HG03442 (cell line): ENCODE measurements around the gene ZNF436.
A peak's percentile ranks its signal among the peaks of the same experiment; 100 is the strongest.
"Not testable (repeated sequence)": the region's sequence is repeated elsewhere in the genome, so short reads cannot be mapped to it uniquely, and the experiment has no call there.

Experiments used
- ATAC-seq: cut with Tn5 transposase; IDR thresholded peaks from one replicate; pipeline ENCODE4 v1.9.1; 2021; ENCODE audit warnings: mild to moderate bottlenecking, moderate library complexity; ENCODE audit not compliant: unreplicated experiment

The ZNF436 gene

DNA sequence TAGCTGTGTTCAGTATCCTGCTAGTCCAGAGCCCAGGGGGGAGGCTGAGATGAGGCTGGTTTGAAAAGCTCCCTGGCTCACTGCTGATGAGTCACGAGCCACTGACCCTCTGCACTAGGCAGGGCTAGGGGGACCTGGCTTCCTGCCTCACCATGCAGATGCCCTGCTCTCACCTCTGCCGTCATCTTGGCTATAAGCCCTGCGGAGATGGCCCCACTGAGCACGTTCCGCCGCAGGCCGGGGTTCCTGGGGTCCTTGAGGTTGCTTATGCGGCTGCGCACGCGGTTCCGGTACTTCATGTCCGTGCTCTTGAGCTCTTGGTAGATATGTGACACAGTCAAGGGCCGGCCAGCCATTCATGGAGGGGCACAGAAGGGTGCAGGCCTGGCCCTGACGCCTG, 24.1 kb upstream of the ZNF436 start:
- no peak for ATAC-seq

DNA sequence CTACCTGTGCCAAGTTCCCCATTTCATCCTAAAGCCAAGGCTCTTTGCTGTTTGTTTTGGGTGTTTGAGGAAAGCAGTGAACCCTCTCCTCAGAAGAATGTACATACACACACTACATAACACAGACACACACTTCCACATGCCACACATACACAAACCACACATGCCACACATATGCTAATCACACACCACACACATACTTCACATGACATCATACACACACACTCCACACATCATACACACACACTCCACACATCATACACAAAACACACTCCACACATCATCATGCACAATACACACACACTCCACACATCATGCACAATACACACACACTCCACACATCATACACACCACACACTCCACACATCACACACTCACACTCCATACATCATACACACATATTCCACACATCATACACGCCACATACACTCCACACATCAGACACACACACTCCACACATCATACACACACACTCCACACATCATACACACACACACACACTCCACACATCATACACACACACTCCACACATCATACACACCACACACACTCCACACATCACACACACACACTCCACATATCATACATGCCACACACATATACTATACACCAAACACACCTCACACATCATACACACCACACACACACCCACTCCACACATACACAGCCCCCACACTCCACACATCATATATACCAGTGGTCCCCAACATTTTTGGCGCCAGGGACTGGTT, 22.7 kb upstream of the ZNF436 start:
- no peak for ATAC-seq

- no peak for ATAC-seq
Measured at GRCh38 chr1:23389837-23390321, 20.2 kb upstream of the ZNF436 start.

DNA sequence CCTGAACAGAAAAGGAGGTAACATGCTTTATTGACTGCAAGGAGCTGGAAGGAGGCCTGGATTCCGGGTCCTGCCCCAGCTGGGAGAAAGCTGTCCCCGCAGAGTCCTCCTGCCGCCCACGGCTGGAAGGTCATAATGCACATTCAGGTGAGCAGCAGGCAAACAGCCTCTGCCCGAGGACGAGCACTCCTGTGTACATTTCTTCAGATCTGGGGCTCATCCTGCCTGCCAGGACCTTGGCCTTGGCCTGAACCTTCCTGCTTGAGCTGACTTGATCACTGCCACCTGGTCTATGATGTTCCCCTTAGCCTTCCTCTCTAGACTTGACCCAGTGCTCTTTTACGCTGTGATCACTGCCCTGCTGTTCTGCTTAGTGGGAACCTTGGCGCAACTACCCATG, 17.9 kb upstream of the ZNF436 start:
- no peak for ATAC-seq

DNA sequence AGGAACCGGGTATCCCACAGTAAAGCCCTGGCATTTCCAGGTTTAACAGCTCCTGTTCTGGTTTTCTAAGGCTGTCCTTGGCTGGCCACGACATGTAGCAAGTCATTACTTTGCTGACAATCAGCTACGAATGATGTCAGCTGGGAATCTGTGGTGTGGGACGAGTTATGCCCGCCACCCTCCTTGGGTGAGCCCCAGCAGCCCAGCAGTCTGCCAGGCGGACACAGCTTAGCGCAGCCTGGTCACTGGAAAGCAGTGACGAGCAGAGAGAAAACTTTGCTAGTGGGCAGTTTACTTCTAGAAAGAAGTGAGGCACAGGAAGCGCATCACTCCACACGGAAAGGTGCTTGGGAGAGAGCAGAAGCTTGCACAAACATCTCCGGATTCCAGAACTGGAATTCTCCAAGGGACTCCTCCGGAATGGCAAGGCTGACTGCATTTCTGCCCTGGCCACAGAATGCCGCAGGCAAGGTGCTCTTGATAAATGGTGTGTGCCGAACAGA, 15.5 kb upstream of the ZNF436 start:
- no peak for ATAC-seq

DNA sequence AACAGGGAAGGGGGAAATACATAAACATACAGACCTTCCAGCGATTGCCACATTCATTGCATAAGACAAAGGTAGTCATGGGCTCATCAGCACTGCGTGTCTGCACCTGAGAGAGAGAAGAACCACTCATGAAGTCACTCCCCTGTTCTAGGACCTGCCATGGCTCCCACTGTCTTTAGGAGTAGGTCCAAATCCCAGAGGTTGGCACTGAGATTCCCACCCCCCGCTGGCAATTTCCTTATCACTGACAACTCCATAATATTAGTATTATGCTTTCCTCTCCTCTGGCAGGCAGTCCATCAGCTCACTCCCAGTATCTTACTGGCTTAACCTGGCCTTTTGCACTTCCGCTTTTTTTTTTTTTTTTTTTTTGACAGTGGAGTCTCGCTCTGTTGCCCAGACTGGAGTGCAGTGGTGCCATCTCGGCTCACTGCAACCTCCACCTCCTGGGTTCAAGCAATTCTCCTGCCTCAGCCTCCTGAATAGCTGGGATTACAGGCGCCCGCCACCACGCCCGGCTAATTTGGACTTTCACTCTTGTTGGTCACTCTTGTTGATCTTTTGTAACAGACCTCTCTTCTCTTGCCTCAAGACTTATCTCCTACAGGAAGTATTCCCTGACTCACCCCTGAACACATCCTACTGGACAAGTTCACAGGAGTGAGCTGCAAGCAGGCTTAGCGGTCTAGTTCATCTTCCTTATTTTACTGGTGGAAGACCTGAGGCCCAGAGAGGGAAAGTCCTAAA, 14.8 kb upstream of the ZNF436 start:
- ATAC-seq, result no peak

- no peak for ATAC-seq
Measured at GRCh38 chr1:23383577-23384311, 14.1 kb upstream of the ZNF436 start.

DNA sequence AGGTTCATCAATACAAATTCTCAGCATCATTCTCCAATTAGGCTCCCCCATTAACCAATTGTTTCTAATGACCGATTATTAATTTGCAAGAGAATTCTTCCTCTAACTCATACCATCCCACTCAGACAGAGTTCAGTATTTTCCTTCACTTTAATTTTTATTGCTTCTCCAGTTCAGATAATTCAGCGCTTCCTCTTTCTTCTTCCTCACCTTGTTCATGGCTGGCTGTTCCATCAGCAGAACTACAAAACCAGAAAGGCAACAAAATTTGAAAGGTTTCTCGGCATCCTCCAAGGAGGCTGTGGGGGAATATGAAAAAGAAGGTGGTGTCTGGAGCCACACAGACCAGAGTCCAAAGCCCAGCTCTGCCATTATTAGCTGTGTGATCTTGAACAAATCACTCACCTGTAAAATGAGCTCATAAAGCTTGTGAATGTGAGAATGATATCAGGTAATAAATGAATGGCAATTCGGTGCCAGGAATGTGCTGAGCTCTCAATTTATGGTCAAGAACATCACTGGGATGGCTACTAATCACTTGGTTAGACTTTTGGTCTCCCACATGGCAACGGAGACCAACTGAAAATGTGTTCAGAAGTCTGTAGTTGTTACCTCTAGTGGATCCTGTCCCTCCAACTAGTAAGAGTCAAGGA, 11.7 kb upstream of the ZNF436 start:
- no peak for ATAC-seq

DNA sequence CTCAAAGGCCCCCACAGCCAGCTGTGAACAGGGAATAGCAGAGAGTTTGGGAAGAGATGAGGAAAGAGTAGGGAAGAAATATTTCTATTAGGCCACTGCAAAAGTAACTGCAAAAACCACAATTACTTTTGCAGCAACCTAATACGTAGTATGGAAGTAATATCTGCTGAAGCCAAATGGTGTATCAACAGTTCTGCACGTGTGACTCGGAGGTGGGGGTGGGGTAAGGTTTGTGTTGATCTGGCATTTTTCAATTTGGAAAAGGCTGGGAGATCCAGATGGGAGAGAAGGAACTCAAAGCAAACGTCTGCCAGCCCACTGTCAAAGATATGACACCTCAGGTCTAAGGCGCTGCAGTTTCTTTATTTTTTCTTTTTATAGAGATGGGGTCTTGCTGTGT, 11.1 kb upstream of the ZNF436 start:
- ATAC-seq, result no peak

- ATAC-seq, result not testable (repeated sequence)
Measured at GRCh38 chr1:23380236-23380635, 10.6 kb upstream of the ZNF436 start.

GRCh38 chr1:23376890-23377811, 7.5 kb upstream of the ZNF436 start:
- no peak for ATAC-seq

GRCh38 chr1:23374079-23374735, 4.6 kb upstream of the ZNF436 start:
- ATAC-seq, result not testable (repeated sequence)

- no peak for ATAC-seq
Measured at GRCh38 chr1:23371987-23372880, 2.6 kb upstream of the ZNF436 start.

DNA sequence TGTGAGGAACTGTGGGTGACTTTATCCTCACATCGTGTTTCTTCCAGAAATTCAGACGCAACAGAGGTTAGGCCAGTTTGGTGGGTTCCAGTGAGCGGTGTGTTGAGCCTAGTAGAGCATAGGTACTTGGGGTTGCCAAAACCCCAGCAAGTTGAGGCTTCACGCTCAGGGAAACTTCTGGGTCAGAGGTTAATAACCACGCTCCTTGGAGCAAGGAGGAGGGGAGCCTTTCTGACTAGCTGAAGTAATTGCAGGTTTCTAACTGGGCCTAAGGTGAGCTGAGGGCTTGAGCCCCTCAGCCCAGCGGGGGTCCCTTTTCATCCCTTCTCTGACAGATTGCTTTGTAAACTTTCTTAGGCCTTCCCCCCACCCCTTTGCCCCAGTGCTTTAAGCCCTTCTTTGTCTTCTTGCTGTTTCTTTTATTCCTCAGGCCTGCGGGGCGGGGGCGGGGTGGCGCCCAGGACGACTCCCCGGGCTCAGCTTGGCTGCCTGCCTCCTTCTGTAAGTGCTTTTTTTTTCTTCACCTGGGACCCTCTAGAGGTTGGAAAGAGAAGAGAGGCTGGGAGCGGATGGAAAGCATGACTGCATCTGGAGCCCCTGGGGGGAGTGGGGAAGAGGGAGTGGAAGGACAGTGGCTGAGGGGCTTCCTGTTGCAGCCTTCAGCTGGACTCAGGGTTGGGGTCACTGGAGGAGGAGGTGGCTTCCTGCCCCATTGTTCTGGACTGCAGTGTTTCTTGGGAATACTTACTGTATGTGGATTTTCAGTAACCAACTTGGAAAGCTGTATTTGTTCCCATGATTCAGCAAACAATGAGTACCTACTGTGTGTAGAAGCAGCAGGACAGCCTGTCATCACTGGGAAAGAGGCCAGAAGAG, 1.3 kb upstream of the ZNF436 start:
- no peak for ATAC-seq

DNA sequence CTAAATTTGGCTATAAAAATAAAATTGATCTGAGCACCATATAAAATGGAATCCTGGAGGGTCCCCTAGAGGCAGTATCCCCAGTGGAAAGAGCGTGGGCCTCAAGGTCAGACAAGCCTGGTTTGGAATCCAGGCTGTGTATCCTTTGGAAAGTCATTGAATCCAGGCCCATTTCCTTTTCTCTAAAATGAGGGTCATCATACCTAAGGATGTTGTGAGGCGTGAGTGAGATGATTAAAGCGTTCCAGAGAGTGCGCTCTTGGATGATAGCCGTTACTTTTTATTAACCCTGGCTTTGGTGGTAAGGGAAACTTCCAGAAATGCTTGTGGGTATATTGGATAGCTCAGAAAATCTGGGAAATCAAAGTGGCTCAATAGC, 683 bp upstream of the ZNF436 start:
- ATAC-seq, result no peak

DNA sequence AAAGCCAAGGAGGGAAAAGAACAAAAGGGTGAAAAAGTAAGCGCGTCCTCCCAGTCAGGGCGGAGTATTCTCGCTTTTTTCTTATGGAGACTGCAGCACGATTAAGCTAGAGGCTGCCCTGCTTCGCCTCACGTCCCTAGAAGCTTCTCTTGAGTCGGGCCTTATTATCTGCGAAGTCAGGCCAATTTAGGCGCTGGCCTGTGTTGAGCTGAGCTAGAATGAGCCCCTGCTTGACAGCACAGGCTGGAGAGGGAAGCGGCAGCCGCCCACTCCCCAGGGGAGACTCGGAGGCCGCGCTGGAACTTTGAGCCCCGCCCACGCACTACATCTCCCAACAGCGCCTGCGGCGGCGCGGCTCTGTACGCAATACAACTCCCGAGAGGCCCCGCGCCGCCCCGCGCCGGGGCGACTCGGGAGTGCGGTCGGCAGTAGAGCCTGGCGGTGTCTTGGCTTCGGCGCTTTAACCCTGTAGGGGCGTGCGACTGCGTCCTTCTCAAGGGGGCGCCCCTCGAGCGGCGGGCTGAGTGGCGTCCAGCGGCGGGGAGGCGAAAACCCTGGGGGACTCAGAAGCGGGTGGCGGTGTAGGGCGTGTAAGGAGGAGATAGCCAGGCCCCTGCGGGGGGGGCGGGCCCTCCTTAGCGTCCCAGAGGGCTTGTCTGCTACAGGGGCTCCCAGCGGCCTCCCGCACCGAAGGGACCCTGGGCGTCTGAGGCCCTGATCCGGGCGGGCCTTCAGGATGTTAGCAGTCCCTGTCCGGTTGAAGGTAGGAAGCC, 888 bp downstream of the ZNF436 start:
- ATAC-seq, result peak; percentile 59
